Neutrophil (primary cell): Measurements from ENCODE around the gene CELF4.

Experiments
- H3K27ac ChIP-seq: fragments of 200-600 bp; sonication (generic); 2 replicates; pipeline ENCODE4 v1.5.1; 2016; ENCODE audit warnings: mild to moderate bottlenecking, moderate library complexity
- H3K27me3 ChIP-seq: fragments of 200-600 bp; sonication (generic); 2 replicates; pipeline ENCODE4 v1.6.0; 2016; ENCODE audit warnings: mild to moderate bottlenecking
- H3K36me3 ChIP-seq: fragments of 200-600 bp; sonication (generic); 2 replicates; pipeline ENCODE4 v1.5.1; 2017
- H3K4me1 ChIP-seq, 2 experiments: fragments of 200-600 bp in 1 of 2; sonication (generic) in 1 of 2; 1 replicate in 1 of 2; 2 replicates in 1 of 2; pipeline versions ENCODE4 v1.5.1 to v1.6.1; 2013 to 2016; ENCODE audit warnings: low read depth in 1 of 2, low read length in 1 of 2, mild to moderate bottlenecking in 1 of 2, moderate library complexity in 1 of 2; ENCODE audit not compliant: control insufficient read depth in 1 of 2, insufficient read depth in 1 of 2
- H3K4me3 ChIP-seq, 2 experiments: fragments of 200-600 bp in 1 of 2; sonication (generic) in 1 of 2; 1 replicate in 1 of 2; 2 replicates in 1 of 2; pipeline ENCODE4 v1.5.1; 2013 to 2016; ENCODE audit warnings: low read depth in 1 of 2, low read length in 1 of 2, mild to moderate bottlenecking in 1 of 2, moderate library complexity in 1 of 2
- H3K9me3 ChIP-seq: fragments of 200-600 bp; sonication (generic); 2 replicates; pipeline ENCODE4 v1.5.1; 2016
- TF ChIP-seq, protein P1 (sequence below): fragments of 200-600 bp; sonication (generic); IDR thresholded peaks from 2 replicates; pipeline ENCODE4 v1.5.1; 2016; ENCODE audit warnings: antibody characterized with exemption

CELF4 gene

GRCh38 chr18:37395138-37395537, 170.5 kb downstream of the CELF4 start:
- TF ChIP-seq, protein P1, sequence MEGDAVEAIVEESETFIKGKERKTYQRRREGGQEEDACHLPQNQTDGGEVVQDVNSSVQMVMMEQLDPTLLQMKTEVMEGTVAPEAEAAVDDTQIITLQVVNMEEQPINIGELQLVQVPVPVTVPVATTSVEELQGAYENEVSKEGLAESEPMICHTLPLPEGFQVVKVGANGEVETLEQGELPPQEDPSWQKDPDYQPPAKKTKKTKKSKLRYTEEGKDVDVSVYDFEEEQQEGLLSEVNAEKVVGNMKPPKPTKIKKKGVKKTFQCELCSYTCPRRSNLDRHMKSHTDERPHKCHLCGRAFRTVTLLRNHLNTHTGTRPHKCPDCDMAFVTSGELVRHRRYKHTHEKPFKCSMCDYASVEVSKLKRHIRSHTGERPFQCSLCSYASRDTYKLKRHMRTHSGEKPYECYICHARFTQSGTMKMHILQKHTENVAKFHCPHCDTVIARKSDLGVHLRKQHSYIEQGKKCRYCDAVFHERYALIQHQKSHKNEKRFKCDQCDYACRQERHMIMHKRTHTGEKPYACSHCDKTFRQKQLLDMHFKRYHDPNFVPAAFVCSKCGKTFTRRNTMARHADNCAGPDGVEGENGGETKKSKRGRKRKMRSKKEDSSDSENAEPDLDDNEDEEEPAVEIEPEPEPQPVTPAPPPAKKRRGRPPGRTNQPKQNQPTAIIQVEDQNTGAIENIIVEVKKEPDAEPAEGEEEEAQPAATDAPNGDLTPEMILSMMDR, result no peak
- Histone ChIP-seq H3K27ac (no peak overlapping the region), H3K4me1 (no peaks in the 10 kb centered on the region), H3K36me3 (no peaks in the 10 kb centered on the region), H3K9me3 (no peaks in the 10 kb centered on the region), H3K27me3 (peaks cover 50% of the 10 kb centered on the region), H3K4me3 (no peak overlapping the region)

GRCh38 chr18:37394610-37394965, 171.0 kb downstream of the CELF4 start:
- no peaks in the 10 kb centered on the region for H3K36me3 ChIP-seq
- TF ChIP-seq, protein P1, result no peak
- no peak overlapping the region for H3K27ac ChIP-seq
- H3K9me3 ChIP-seq, result no peaks in the 10 kb centered on the region
- H3K27me3 ChIP-seq, result peaks cover 50% of the 10 kb centered on the region
- H3K4me3 ChIP-seq, result no peak overlapping the region
- no peaks in the 10 kb centered on the region for H3K4me1 ChIP-seq

DNA sequence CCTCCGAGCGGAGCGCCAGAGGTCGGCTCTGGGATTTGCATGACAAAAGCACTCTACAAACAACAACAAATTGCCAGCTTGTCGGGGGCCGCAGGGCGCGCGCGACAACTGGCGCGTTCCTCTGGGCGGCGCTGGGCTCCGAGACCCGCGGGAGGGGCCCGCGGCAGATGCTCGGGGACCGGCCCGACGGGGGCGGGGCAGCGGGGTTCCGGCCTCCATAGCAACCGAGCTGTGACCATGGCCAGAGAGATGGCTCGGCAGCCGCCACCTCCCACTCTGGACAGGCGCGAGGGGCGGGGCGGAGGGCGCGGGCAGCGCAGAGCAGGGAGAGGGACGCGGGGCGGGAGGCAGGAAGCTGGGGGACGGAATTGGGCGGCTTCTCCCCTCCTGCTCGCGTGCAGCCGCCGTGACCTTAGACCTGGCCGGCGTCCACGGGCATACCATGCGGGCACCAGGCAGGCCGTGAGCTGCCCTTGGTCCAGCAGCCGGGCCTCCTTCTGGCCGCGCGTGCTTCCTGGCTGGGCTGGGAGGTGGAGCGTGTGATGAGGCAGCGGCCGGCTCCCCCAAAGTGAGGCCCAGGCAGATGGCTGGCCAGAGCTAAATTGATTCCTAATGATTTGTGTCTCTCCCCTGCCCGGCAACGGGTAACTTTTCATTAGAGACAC, 171.5 kb downstream of the CELF4 start:
- H3K4me3 ChIP-seq, result no peak overlapping the region
- TF ChIP-seq, protein P1, result no peak
- no peaks in the 10 kb centered on the region for H3K4me1 ChIP-seq
- peaks cover 50% of the 10 kb centered on the region for H3K27me3 ChIP-seq
- H3K27ac ChIP-seq, result no peak overlapping the region
- no peaks in the 10 kb centered on the region for H3K36me3 ChIP-seq
- H3K9me3 ChIP-seq, result no peaks in the 10 kb centered on the region

DNA sequence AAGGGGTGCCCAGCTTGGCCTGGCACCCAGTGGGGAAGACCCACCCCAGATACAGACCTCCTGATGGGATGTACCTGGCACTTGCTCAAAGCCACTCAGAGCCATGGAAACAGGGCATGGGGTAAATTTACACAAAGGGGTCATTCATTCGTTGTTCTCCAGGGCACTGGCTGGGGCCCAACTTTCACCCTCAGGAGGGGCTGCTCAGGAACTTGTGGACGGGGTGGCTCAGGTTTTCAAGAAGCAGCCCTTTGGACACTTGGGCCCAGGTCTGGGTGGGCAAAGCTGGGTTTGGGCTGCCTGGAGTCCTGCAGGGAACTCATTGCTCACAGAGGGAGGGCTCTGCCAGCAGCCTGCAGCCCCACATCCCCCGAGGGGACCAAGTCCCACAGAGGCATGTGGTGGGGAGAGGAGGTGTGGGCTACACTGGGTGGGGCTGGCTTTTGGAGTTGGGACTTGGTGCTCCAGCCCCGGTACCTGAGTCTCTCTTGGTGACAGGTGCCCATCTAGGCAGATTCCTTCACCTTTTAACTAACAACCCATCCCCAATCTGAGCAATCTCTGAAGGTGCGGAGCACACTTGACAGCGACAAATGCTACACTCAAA, 172.3 kb downstream of the CELF4 start:
- TF ChIP-seq, protein P1, result no peak
- no peaks in the 10 kb centered on the region for H3K36me3 ChIP-seq
- no peaks in the 10 kb centered on the region for H3K4me1 ChIP-seq

GRCh38 chr18:37392648-37393047, 172.9 kb downstream of the CELF4 start:
- no peak overlapping the region for H3K27ac ChIP-seq
- no peak overlapping the region for H3K4me3 ChIP-seq
- no peaks in the 10 kb centered on the region for H3K9me3 ChIP-seq
- H3K36me3 ChIP-seq, result no peaks in the 10 kb centered on the region
- peaks cover 50% of the 10 kb centered on the region for H3K27me3 ChIP-seq
- TF ChIP-seq, protein P1, result no peak
- H3K4me1 ChIP-seq, result no peaks in the 10 kb centered on the region

More for the DNA sequence above, 172.3 kb downstream of the CELF4 start:
- Histone ChIP-seq H3K4me3 (no peak overlapping the region), H3K9me3 (no peaks in the 10 kb centered on the region), H3K27ac (no peak overlapping the region), H3K27me3 (peaks cover 50% of the 10 kb centered on the region)
